ENCODE measurements around the gene SMARCA2.

Gene SMARCA2

DNA sequence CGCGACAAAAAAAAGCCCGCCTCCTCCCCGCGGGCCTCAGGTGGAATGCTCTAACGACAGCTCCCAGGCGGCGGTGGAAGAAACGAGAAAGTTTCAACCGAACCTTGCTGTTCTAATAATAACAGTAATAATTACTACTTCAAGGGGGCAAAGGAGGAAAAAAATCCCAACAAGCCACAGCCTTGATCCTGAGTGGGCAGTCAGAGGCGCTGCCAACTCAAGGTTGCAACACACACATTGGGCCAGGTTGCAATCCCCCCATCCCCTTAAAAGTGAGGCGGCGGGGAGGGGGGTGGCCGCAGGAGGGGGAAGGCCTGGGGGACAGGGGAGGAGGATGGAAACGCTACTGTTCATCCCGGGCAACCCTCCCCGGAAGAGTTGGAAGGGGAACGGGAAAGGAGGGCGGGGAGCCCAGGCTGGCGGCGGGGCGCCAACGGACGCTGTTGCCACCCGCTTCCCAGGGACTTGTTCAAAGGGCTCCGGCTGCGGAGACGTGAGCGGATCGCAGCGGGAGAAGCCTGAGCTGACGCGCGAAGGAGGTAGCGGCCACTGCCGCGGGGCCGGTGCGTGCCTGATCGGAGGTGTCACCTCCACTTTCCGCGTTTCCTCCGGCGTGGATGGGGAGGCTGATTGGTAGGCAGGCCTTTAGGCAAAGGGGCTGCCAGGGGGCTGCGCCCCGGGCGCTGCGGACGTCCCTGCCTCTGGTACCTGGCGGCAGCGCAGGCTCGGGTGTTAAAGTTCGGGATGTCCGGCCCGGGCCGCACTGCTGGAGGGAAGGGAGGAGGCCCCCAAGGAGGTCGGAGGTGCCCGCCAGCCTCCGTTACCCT, 647 bp downstream of the SMARCA2 start:
- H3K27ac ChIP-seq = peak overlapping the region; percentile 96

DNA sequence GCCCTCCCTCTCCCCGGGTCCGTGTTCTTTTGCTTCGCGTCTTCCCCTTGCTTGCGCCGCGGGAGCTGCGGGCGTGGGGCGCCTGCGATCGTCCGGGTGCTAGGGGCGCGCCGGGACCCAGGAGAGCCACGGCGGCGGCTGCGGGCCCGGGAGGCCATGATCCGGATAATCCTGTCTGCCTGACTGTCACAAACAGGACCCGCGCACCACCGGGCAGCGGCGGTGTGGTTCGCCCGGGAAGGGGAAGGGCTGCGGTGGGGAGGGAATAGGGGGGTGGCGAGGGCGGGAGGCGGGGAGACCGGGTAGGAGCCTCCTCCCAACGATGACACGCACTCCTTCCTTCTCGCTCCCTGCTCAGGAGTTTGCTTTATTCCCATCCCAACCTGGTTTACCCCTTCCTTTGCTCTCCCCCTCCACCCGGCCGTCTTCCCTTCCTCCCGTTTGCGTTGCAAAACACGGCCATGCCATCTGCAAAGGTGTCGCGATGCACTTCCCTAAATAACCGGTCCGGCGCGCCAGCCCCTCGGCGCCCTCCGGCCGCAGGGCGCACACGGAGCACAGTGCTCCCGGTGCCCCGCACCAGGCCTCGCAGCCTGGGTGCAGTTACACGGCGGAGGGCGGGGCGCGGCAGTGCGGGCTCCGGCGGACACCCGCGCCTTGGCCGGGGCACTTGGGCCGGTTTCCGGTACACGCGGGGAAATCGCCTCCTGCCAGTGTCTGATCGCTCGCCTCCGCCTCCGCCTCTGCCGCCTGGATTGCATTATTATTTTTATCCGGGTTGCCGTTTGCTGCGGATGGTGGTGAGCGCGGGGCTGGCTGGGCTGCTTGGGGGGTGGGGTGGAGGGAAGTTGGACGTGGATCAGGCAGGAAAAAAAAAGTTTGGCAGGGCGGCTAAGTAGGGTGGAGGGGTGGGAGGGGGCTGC, 1.5 kb downstream of the SMARCA2 start:
- TF ChIP-seq CTCF (IDR thresholded peaks at IDR 0.05) (0 out of 2 replicates have a peak, but pooled peaks have one; percentile 6), ZFX (IDR thresholded peaks at IDR 0.05; ENCODE audit: borderline replicate concordance) (no peak)
- peak overlapping the region; percentile 96 for H3K27ac ChIP-seq

More for the DNA sequence above, 647 bp downstream of the SMARCA2 start:
- TF ChIP-seq CTCF (IDR thresholded peaks at IDR 0.05) = no peak
- no peak for TF ChIP-seq ZFX (IDR thresholded peaks at IDR 0.05; ENCODE audit: borderline replicate concordance)

GRCh38 chr9:2017331-2018161, 2.4 kb downstream of the SMARCA2 start:
- peak overlapping the region; percentile 96 for H3K27ac ChIP-seq
- no peak for TF ChIP-seq CTCF (IDR thresholded peaks at IDR 0.05)
- no peak for TF ChIP-seq ZFX (IDR thresholded peaks at IDR 0.05; ENCODE audit: borderline replicate concordance)

DNA sequence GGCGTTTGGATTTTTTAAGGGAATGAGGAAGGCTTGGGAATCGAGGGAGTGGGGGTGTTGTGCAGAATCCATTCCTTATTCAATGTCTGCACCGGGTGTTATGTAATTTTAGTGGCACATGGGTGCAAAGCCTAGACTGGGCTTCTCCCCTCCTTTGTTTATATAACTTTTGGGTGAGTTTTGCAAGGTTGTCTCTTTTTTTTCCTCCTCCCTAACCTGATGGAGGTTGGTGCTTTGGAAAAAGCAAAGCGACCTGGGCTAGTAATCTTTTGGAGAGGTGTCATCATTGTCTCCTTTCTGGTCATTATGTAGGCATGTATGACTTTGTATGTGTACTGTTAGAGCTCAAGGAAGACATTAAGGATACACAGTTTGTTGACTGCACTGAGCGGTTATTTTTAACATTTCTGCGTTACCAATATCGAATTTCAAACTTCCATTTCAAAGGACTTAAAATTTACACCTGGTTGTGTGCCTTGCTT, 3.1 kb downstream of the SMARCA2 start:
- no peak for TF ChIP-seq CTCF (IDR thresholded peaks at IDR 0.05)
- TF ChIP-seq ZFX (IDR thresholded peaks at IDR 0.05; ENCODE audit: borderline replicate concordance) = no peak

DNA sequence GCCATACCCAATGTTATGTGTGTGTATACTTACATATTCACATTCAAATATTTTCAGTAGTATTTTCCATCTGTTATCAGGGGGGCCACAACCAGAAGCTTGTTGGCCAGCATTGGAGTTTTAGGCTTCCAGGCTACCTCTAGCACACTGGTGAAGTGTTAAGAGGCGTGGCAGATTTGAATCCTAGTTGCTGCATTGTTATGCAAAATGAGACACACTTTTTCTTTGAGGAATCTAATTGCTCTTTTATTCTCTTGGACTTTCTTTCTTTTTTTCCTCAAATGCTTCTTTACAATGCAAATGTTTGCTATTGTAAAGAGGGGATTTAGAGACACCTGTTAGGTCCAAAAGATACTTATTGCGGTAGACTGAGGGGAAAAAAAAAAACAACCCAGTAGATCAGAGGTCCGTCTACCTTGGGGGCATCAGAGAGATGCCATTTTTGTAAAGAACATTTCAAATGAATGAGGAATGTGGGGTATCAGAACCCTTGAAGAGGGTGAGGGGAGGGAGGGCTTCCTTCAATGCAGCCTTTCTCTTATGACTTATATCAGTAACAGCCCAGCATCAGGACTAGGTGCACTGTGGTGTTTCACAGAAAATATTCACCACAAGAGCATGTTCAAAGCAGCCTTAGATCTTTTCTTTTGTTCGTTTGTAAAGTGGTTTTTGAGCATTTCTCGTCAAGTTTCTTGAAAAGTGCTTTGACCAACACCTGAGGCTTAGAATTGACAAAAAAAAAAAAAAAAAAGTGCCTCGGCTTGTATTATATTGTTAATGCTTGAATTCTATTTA, 3.8 kb downstream of the SMARCA2 start:
- peak overlapping the region; percentile 96 for H3K27ac ChIP-seq
- TF ChIP-seq CTCF (IDR thresholded peaks at IDR 0.05) (no peak), ZFX (IDR thresholded peaks at IDR 0.05; ENCODE audit: borderline replicate concordance) (no peak)

More for the DNA sequence above, 3.1 kb downstream of the SMARCA2 start:
- peak overlapping the region; percentile 96 for H3K27ac ChIP-seq

- no peak overlapping the region for H3K27ac ChIP-seq
- no peak for TF ChIP-seq CTCF (IDR thresholded peaks at IDR 0.05)
- TF ChIP-seq ZFX (IDR thresholded peaks at IDR 0.05; ENCODE audit: borderline replicate concordance) = no peak
These were observed 4.6 kb downstream of the SMARCA2 start for GRCh38 chr9:2019723-2020122.
